SK-N-SH (cell line): Measurements from ENCODE around the gene CPLX1. TPM values are rescaled to one million over a fixed set of nuclear protein-coding genes. Genes with fewer than 3 reads are reported as not detected.

ENCODE experiments used
- CTCF ChIA-PET: fragments of 300-600, 350-600 bp; formaldehyde crosslinking; extraction: SDS; loops from one replicate; lab custom pipeline; 2021; lab: Yijun Ruan, JAX
- POLR2A ChIA-PET: fragments of 350-600 bp; sonication (Branson Sonifier 250); formaldehyde crosslinking; extraction: SDS; loops from one replicate; lab custom pipeline; 2020; ENCODE audit warnings: antibody characterized with exemption, inconsistent platforms; lab: Yijun Ruan, JAX
- DNase-seq: peaks from one replicate; pipeline ENCODE4 v3.0.0; 2012
- H2AFZ ChIP-seq: fragments of 200-600 bp; sonication (generic); 2 replicates; pipeline ENCODE4 v1.8.1; 2016; ENCODE audit warnings: antibody characterized with exemption, mild to moderate bottlenecking, low read depth
- H3F3A ChIP-seq: fragments of 200-600 bp; sonication (generic); replicated peaks from 2 replicates; pipeline ENCODE3; 2016; ENCODE audit warnings: antibody characterized with exemption, mild to moderate bottlenecking; ENCODE audit not compliant: insufficient read depth
- H3K27ac ChIP-seq, 2 experiments: fragments of 200-500 bp in 1 of 2; fragments of 200-600 bp in 1 of 2; sonication (Bioruptor generic) in 1 of 2; sonication (generic), shearing (Covaris generic) in 1 of 2; 2 replicates each; pipeline versions ENCODE4 v1.5.1 to v1.6.1; 2014 to 2016; ENCODE audit warnings: low read depth in 2 of 2, inconsistent platforms in 1 of 2, low read length in 1 of 2, mild to moderate bottlenecking in 1 of 2, mixed read lengths in 1 of 2
- H3K27me3 ChIP-seq: fragments of 200-600 bp; sonication (generic), shearing (Covaris generic); 2 replicates; pipeline ENCODE4 v1.6.1; 2016; ENCODE audit warnings: mixed run types; ENCODE audit not compliant: insufficient read depth
- H3K36me3 ChIP-seq, 2 experiments: fragments of 200-500 bp in 1 of 2; fragments of 200-600 bp in 1 of 2; sonication (Bioruptor generic) in 1 of 2; sonication (generic) in 1 of 2; replicated peaks in 1 of 2; 2 replicates each; pipeline versions ENCODE3 to v1.5.1; 2014 to 2016; ENCODE audit warnings: low read length in 1 of 2, mild to moderate bottlenecking in 1 of 2; ENCODE audit not compliant: insufficient read depth in 2 of 2, control insufficient read depth in 1 of 2
- H3K4me1 ChIP-seq, 2 experiments: fragments of 200-500 bp in 1 of 2; fragments of 200-600 bp in 1 of 2; sonication (Bioruptor generic) in 1 of 2; sonication (generic), shearing (Covaris generic) in 1 of 2; 2 replicates each; pipeline versions ENCODE4 v1.5.1 to v1.6.1; 2014 to 2016; ENCODE audit warnings: low read depth in 1 of 2, low read length in 1 of 2, mixed run types in 1 of 2; ENCODE audit not compliant: insufficient read depth in 2 of 2, control insufficient read depth in 1 of 2
- H3K4me2 ChIP-seq: fragments of 200-600 bp; sonication (generic), shearing (Covaris generic); 2 replicates; pipeline ENCODE4 v1.6.1; 2017; ENCODE audit warnings: mixed run types
- H3K4me3 ChIP-seq, 2 experiments: fragments of 200-500 bp in 1 of 2; fragments of 200-600 bp in 1 of 2; sonication (Bioruptor generic) in 1 of 2; sonication (generic), shearing (Covaris generic) in 1 of 2; 2 replicates each; pipeline versions ENCODE4 v1.5.1 to v1.8.1; 2014 to 2016; ENCODE audit warnings: low read depth in 2 of 2, inconsistent platforms in 1 of 2, low read length in 1 of 2, mild to moderate bottlenecking in 1 of 2, mixed read lengths in 1 of 2, moderate library complexity in 1 of 2
- H3K79me2 ChIP-seq: fragments of 200-600 bp; sonication (generic); 2 replicates; pipeline ENCODE4 v1.8.1; 2017; ENCODE audit warnings: mild to moderate bottlenecking; ENCODE audit not compliant: insufficient read depth
- H3K9ac ChIP-seq: fragments of 200-600 bp; sonication (generic); 2 replicates; pipeline ENCODE4 v1.6.1; 2017; ENCODE audit warnings: mixed run types
- H3K9me2 ChIP-seq: fragments of 200-600 bp; sonication (generic); 2 replicates; pipeline ENCODE4 v1.6.1; 2017; ENCODE audit warnings: mixed run types
- H3K9me3 ChIP-seq: fragments of 200-600 bp; sonication (generic); 2 replicates; pipeline ENCODE4 v1.6.1; 2017; ENCODE audit warnings: mixed run types, mild to moderate bottlenecking, moderate library complexity
- H4K20me1 ChIP-seq: fragments of 200-600 bp; sonication (generic); 2 replicates; pipeline ENCODE4 v1.6.1; 2017; ENCODE audit warnings: mild to moderate bottlenecking, mixed run types; ENCODE audit not compliant: insufficient read depth
- ELF1 ChIP-seq: IDR thresholded peaks from 2 replicates; pipeline ENCODE4 v1.4.0; 2012
- EP300 ChIP-seq, 2 experiments: IDR thresholded peaks; 2 replicates each; pipeline versions ENCODE4 v1.4.0 to v1.6.1; 2012; ENCODE audit warnings: borderline replicate concordance in 1 of 2, low read depth in 1 of 2, low read length in 1 of 2
- FOXM1 ChIP-seq: IDR thresholded peaks from 2 replicates; pipeline ENCODE4 v1.4.0; 2012; ENCODE audit warnings: low read depth, mild to moderate bottlenecking
- GATA2 ChIP-seq: sonication (generic); formaldehyde crosslinking; IDR thresholded peaks from 2 replicates; pipeline ENCODE4 v1.5.0; 2020; ENCODE audit warnings: mild to moderate bottlenecking, missing genetic modification reagents
- JUND ChIP-seq: IDR thresholded peaks from 2 replicates; pipeline ENCODE4 v1.4.0; 2012
- MEF2A ChIP-seq: IDR thresholded peaks from 2 replicates; pipeline ENCODE4 v1.4.0; 2012; ENCODE audit warnings: low read depth, borderline replicate concordance
- MXI1 ChIP-seq: IDR thresholded peaks from 2 replicates; pipeline ENCODE4 v1.6.1; 2012; ENCODE audit warnings: mild to moderate bottlenecking, low read depth, low read length, improper control_type of control experiment
- NRF1 ChIP-seq: IDR thresholded peaks from 2 replicates; pipeline ENCODE4 v1.6.1; 2012; ENCODE audit warnings: low read depth, mild to moderate bottlenecking, low read length
- POLR2AphosphoS5 ChIP-seq: IDR thresholded peaks from 2 replicates; pipeline ENCODE4 v1.6.1; 2012; ENCODE audit warnings: low read depth, low read length
- RAD21 ChIP-seq: IDR thresholded peaks from 2 replicates; pipeline ENCODE4 v1.6.1; 2012; ENCODE audit warnings: mild to moderate bottlenecking, low read length
- SIN3A ChIP-seq: IDR thresholded peaks from 2 replicates; pipeline ENCODE4 v1.6.1; 2012; ENCODE audit warnings: low read depth, mild to moderate bottlenecking, low read length, moderate library complexity, borderline replicate concordance
- SMC3 ChIP-seq: IDR thresholded peaks from 2 replicates; pipeline ENCODE4 v1.6.1; 2012; ENCODE audit warnings: low read depth, low read length, improper control_type of control experiment
- TCF12 ChIP-seq: IDR thresholded peaks from 2 replicates; pipeline ENCODE4 v1.4.0; 2012
- TEAD4 ChIP-seq: IDR thresholded peaks from 2 replicates; pipeline ENCODE4 v1.4.0; 2012; ENCODE audit warnings: mild to moderate bottlenecking, borderline replicate concordance; ENCODE audit not compliant: insufficient read depth
- YY1 ChIP-seq: IDR thresholded peaks from 2 replicates; pipeline ENCODE4 v1.4.0; 2012; ENCODE audit warnings: low read depth, mild to moderate bottlenecking
- WGBS: methylation state at CpG from one replicate; pipeline ENCODE4 v1.1.6; 2017; ENCODE audit warnings: low lambda C conversion rate; 5-methylcytosine and 5-hydroxymethylcytosine counted together
- polyA plus RNA-seq, 3 experiments: library from polyadenylated mRNA; depleted of rRNA; stranded (reverse); fragments of >200 nt; gene quantifications; 2 replicates each; pipeline ENCODE4 v1.2.3, GENCODE V29; 2012
- TF ChIP-seq, protein P1 (sequence below): IDR thresholded peaks from 2 replicates; pipeline ENCODE4 v1.6.1; 2012; ENCODE audit warnings: mild to moderate bottlenecking, low read depth, low read length, moderate library complexity
- TF ChIP-seq, protein P2 (sequence below): IDR thresholded peaks from 2 replicates; pipeline ENCODE4 v1.4.0; 2012; ENCODE audit warnings: low read depth

CPLX1 gene
- polyA plus RNA-seq, 1 of the 3 experiments (the other 2 are of a cell fraction): 0.56 TPM

DNA sequence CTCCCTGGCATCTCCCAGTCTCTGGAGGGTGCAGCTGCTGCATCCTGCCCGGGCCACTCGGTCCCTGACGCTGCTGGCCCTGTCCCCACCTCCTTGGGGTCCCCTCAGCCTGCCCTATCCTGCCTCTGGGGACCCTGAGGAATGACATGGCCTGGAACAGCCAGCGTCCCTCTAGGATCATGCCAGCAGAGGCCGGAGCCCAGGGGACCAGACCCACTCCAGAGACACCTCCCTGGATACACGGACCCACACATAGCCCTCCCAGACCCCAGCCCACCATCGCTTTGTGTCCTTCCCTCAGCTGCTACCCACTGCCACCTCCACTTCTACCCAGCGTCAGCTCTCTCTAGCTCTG, 35.5 kb downstream of the CPLX1 start:
- CTCF ChIA-PET: no interaction called here
- Histone ChIP-seq H3K4me2 (no peak overlapping the region), H3K79me2 (no peaks in the 10 kb centered on the region), H3F3A (no peaks in the 10 kb centered on the region), H3K27ac (no peak overlapping the region; a peak in 1 of 4 replicates), H3K9me3 (no peaks in the 10 kb centered on the region)
- no peak for TF ChIP-seq SIN3A
- TF ChIP-seq YY1: no peak
- TF ChIP-seq, protein P1, sequence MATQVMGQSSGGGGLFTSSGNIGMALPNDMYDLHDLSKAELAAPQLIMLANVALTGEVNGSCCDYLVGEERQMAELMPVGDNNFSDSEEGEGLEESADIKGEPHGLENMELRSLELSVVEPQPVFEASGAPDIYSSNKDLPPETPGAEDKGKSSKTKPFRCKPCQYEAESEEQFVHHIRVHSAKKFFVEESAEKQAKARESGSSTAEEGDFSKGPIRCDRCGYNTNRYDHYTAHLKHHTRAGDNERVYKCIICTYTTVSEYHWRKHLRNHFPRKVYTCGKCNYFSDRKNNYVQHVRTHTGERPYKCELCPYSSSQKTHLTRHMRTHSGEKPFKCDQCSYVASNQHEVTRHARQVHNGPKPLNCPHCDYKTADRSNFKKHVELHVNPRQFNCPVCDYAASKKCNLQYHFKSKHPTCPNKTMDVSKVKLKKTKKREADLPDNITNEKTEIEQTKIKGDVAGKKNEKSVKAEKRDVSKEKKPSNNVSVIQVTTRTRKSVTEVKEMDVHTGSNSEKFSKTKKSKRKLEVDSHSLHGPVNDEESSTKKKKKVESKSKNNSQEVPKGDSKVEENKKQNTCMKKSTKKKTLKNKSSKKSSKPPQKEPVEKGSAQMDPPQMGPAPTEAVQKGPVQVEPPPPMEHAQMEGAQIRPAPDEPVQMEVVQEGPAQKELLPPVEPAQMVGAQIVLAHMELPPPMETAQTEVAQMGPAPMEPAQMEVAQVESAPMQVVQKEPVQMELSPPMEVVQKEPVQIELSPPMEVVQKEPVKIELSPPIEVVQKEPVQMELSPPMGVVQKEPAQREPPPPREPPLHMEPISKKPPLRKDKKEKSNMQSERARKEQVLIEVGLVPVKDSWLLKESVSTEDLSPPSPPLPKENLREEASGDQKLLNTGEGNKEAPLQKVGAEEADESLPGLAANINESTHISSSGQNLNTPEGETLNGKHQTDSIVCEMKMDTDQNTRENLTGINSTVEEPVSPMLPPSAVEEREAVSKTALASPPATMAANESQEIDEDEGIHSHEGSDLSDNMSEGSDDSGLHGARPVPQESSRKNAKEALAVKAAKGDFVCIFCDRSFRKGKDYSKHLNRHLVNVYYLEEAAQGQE: no peak
- no peak for TF ChIP-seq MXI1
- no peak for TF ChIP-seq NRF1
- TF ChIP-seq, protein P2, sequence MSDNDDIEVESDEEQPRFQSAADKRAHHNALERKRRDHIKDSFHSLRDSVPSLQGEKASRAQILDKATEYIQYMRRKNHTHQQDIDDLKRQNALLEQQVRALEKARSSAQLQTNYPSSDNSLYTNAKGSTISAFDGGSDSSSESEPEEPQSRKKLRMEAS: no peak
- no peak for TF ChIP-seq SMC3
- TF ChIP-seq RAD21: no peak
- no peak for TF ChIP-seq FOXM1
- no peak for TF ChIP-seq EP300 (IDR thresholded peaks at IDR 0.05; ENCODE audit: borderline replicate concordance in 1 of 2, low read depth in 1 of 2, low read length in 1 of 2)
- TF ChIP-seq, all 33 proteins: peak for 0
- 79% methylated on average over 5 of the region's 8 CpGs for WGBS
- peaks cover 0 to 32% of the 10 kb centered on the region in 2 experiments; a peak in 1 of 4 replicates for H3K4me1 ChIP-seq
- H3K4me3 ChIP-seq: no peak overlapping the region
- DNase-seq: no peak
- no peak overlapping the region for H2AFZ ChIP-seq
- no peaks in the 10 kb centered on the region for H4K20me1 ChIP-seq
- H3K9me2 ChIP-seq: no peaks in the 10 kb centered on the region
- H3K9ac ChIP-seq: no peak overlapping the region
- no peaks in the 10 kb centered on the region for H3K27me3 ChIP-seq
- H3K36me3 ChIP-seq: no peaks in the 10 kb centered on the region
- POLR2A ChIA-PET: interaction anchor here (1.4 kb wide), 1 partner anchor 8 kb away, joined by 3 read pairs; no protein-coding TSS in a partner anchor

- Histone ChIP-seq H3K4me2 (no peak overlapping the region), H3K9ac (no peak overlapping the region), H3F3A (no peaks in the 10 kb centered on the region), H2AFZ (no peak overlapping the region), H3K4me1 (peaks cover 0 to 32% of the 10 kb centered on the region in 2 experiments; a peak in 1 of 4 replicates), H3K36me3 (no peaks in the 10 kb centered on the region), H4K20me1 (no peaks in the 10 kb centered on the region), H3K27me3 (no peaks in the 10 kb centered on the region), H3K9me3 (no peaks in the 10 kb centered on the region), H3K9me2 (no peaks in the 10 kb centered on the region), H3K79me2 (no peaks in the 10 kb centered on the region), H3K4me3 (no peak overlapping the region), H3K27ac (peak overlapping the region in 1 of 2 experiments; percentile 48; a peak in 1 of 4 replicates)
- peak; percentile 56 for DNase-seq
- WGBS: 70% methylated on average over 10 of the region's 27 CpGs
- ChIA-PET POLR2A (interaction anchor here (1.4 kb wide), 1 partner anchor 8 kb away, joined by 3 read pairs; no protein-coding TSS in a partner anchor), CTCF (no interaction called here)
- TF ChIP-seq, protein P1: no peak
- TF ChIP-seq TEAD4 (no peak), GATA2 (no peak), NRF1 (no peak), TCF12 (no peak), POLR2AphosphoS5 (no peak), MXI1 (no peak), MEF2A (no peak), JUND (no peak), SMC3 (no peak), ELF1 (no peak)
- TF ChIP-seq, protein P2: no peak
These were observed 36.1 kb downstream of the CPLX1 start for GRCh38 chr4:789571-790465.
